Measurements from ENCODE around the gene CNGA3. TPM values are rescaled to one million over a fixed set of nuclear protein-coding genes. Genes with fewer than 3 reads are reported as not detected.
"Not testable (repeated sequence)": the region's sequence is repeated elsewhere in the genome, so short reads cannot be mapped to it uniquely, and the experiment has no call there.

The CNGA3 gene
- total RNA-seq, 1 donor = not detected

- Histone ChIP-seq H3K9me3 (ENCODE audit: low read depth, low read length) (peaks cover 7% of the 10 kb centered on the region), H3K4me1 (ENCODE audit: insufficient read depth, low read length) (no peaks in the 10 kb centered on the region), H3K27me3 (ENCODE audit: insufficient read depth, low read length) (no peaks in the 10 kb centered on the region), H3K4me3 (ENCODE audit: low read length) (no peak overlapping the region)
These were observed 73.9 kb downstream of the CNGA3 start for GRCh38 chr2:98419977-98420725.

GRCh38 chr2:98422449-98422848 is 76.2 kb downstream of the CNGA3 start:
- H3K9me3 ChIP-seq (ENCODE audit: low read depth, low read length) = peaks cover 7% of the 10 kb centered on the region
- no peaks in the 10 kb centered on the region for H3K27me3 ChIP-seq (ENCODE audit: insufficient read depth, low read length)
- no peaks in the 10 kb centered on the region for H3K4me1 ChIP-seq (ENCODE audit: insufficient read depth, low read length)
- no peak overlapping the region for H3K4me3 ChIP-seq (ENCODE audit: low read length)

- Histone ChIP-seq H3K27me3 (ENCODE audit: insufficient read depth, low read length) (peaks cover 3% of the 10 kb centered on the region), H3K4me1 (ENCODE audit: insufficient read depth, low read length) (no peaks in the 10 kb centered on the region), H3K9me3 (ENCODE audit: low read depth, low read length) (peaks cover 7% of the 10 kb centered on the region), H3K4me3 (ENCODE audit: low read length) (no peak overlapping the region)
These were observed 80.5 kb downstream of the CNGA3 start for GRCh38 chr2:98426771-98427170.

- Histone ChIP-seq H3K9me3 (ENCODE audit: low read depth, low read length) (no peaks in the 10 kb centered on the region), H3K4me1 (ENCODE audit: insufficient read depth, low read length) (no peaks in the 10 kb centered on the region), H3K4me3 (ENCODE audit: low read length) (no peak overlapping the region), H3K27me3 (ENCODE audit: insufficient read depth, low read length) (peaks cover 3% of the 10 kb centered on the region)
These were observed 85.9 kb downstream of the CNGA3 start for GRCh38 chr2:98432145-98432544.

GRCh38 chr2:98433363-98433964 is 87.2 kb downstream of the CNGA3 start:
- no peaks in the 10 kb centered on the region for H3K9me3 ChIP-seq (ENCODE audit: low read depth, low read length)
- H3K4me1 ChIP-seq (ENCODE audit: insufficient read depth, low read length) = no peaks in the 10 kb centered on the region
- no peak overlapping the region for H3K4me3 ChIP-seq (ENCODE audit: low read length)
- no peaks in the 10 kb centered on the region for H3K27me3 ChIP-seq (ENCODE audit: insufficient read depth, low read length)

DNA sequence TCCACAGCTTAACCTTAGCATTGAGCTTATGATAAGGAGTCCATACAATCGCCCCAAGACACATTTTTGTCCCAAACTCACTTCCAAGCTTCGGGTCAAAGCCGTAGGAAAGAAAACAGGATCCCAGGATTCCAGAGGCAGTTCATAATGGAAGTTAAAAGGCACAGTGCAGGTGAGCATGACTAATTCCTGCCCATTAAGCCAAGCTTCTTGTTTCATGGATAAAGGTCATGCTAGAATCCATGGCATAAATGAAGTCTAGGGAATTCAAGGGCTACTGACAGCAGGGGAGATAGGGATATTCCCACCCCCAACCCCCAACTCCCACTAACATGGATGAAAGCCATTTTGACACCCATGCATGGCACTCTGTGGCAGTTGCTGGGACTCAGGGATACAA is 88.2 kb downstream of the CNGA3 start:
- Histone ChIP-seq H3K27me3 (ENCODE audit: insufficient read depth, low read length) (no peaks in the 10 kb centered on the region), H3K4me1 (ENCODE audit: insufficient read depth, low read length) (no peaks in the 10 kb centered on the region), H3K9me3 (ENCODE audit: low read depth, low read length) (peaks cover 9% of the 10 kb centered on the region), H3K4me3 (ENCODE audit: low read length) (no peak overlapping the region)

DNA sequence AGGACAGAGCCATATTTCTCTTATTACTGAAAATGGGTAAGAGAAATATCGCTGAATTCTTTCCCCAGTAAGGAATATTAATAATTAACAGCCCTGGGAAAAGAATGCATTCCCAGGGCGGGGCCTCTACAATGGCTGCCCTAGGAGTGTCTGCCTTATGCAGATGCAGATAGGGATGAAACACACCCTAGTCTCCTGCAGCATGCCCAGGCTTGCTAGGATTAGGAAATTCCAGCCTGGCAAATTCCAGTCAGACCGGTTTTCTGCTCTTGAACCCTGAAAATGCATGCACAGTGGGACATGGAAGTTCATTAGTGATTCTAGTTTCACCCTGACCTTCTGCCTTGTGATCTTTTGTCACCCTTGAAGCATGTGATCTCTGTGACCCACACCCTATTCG is 89.4 kb downstream of the CNGA3 start:
- not testable (repeated sequence) for H3K27me3 ChIP-seq (ENCODE audit: insufficient read depth, low read length); H3K4me1 ChIP-seq (ENCODE audit: insufficient read depth, low read length)

DNA sequence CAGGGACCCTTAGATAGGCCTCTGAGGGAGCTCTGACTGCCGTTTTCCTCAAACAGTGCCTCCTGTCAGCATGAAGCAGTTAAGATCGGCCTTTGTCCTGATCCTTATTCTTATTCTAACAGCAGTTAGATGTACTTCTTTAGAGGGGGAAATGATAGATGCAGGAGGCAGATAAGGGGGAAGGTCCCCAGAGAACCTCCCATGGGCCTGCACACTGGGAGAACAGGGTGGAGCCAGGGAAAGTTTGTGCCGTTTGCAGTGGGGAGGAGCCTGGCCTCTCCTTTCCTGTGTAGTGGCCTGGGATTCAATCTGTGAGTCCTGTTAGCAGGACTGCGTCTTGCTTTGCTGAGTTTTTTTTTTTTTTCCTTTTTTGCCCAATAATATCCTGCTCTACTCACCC is 90.5 kb downstream of the CNGA3 start:
- H3K9me3 ChIP-seq (ENCODE audit: low read depth, low read length) = peaks cover 17% of the 10 kb centered on the region
- H3K27me3 ChIP-seq (ENCODE audit: insufficient read depth, low read length) = no peaks in the 10 kb centered on the region
- H3K4me3 ChIP-seq (ENCODE audit: low read length) = no peak overlapping the region
- no peaks in the 10 kb centered on the region for H3K4me1 ChIP-seq (ENCODE audit: insufficient read depth, low read length)

More for the DNA sequence above, 89.4 kb downstream of the CNGA3 start:
- peaks cover 17% of the 10 kb centered on the region for H3K9me3 ChIP-seq (ENCODE audit: low read depth, low read length)
- H3K4me3 ChIP-seq (ENCODE audit: low read length) = not testable (repeated sequence)

GRCh38 chr2:98438190-98439133 is 92.2 kb downstream of the CNGA3 start:
- Histone ChIP-seq H3K4me3 (ENCODE audit: low read length) (no peak overlapping the region), H3K4me1 (ENCODE audit: insufficient read depth, low read length) (no peaks in the 10 kb centered on the region), H3K9me3 (ENCODE audit: low read depth, low read length) (peaks cover 17% of the 10 kb centered on the region), H3K27me3 (ENCODE audit: insufficient read depth, low read length) (no peaks in the 10 kb centered on the region)

DNA sequence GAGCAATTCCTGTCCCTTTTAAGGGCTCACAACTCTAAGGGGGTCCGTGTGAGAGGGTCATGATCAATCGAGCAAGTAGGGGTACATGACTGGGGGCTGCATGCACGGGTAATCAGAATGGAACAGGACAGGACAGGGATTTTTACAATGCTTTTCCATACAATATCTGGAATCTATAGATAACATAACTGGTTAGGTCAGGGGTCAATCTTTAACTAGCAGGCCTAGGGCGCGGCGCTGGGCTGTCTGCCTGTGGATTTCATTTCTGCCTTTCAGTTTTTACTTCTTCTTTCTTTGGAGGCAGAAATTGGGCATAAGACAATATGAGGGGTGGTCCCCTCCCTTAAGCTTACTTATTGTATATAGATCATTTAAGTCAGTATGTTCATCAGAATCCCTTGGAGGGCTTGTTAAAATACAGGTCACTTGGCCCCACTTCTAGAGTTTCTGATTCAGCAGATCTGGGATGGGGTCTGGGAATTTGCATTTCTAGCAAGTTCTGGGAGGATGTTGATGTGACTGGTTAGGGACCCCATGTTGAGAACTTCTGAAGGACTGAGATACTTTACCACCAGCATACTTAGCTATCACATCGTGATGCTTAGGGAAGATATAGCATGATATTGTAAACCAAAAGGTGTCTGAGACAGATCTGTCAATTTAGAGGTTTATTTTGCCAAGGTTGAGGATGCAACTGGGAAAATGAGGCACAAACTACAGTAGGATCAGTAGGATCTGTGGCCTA is 95.6 kb downstream of the CNGA3 start:
- Histone ChIP-seq H3K27me3 (ENCODE audit: insufficient read depth, low read length) (no peaks in the 10 kb centered on the region), H3K4me1 (ENCODE audit: insufficient read depth, low read length) (peaks cover 21% of the 10 kb centered on the region), H3K9me3 (ENCODE audit: low read depth, low read length) (peaks cover 17% of the 10 kb centered on the region), H3K4me3 (ENCODE audit: low read length) (no peak overlapping the region)

GRCh38 chr2:98442488-98442887 is 96.2 kb downstream of the CNGA3 start:
- H3K4me1 ChIP-seq (ENCODE audit: insufficient read depth, low read length) = peaks cover 27% of the 10 kb centered on the region
- peaks cover 17% of the 10 kb centered on the region for H3K9me3 ChIP-seq (ENCODE audit: low read depth, low read length)
- H3K27me3 ChIP-seq (ENCODE audit: insufficient read depth, low read length) = no peaks in the 10 kb centered on the region
- no peak overlapping the region for H3K4me3 ChIP-seq (ENCODE audit: low read length)

GRCh38 chr2:98444436-98445176 is 98.3 kb downstream of the CNGA3 start, which contains the start of gene INPP4A:
TSS of gene INPP4A (plus strand) at chr2:98444858. CDS start at chr2:98520049, 75,191 bp downstream.
- peak within 1 kb of the TSS; percentile 86 for H3K4me3 ChIP-seq (ENCODE audit: low read length)
- no peaks in the 10 kb centered on the region for H3K27me3 ChIP-seq (ENCODE audit: insufficient read depth, low read length)

GRCh38 chr2:98445177-98445682 is 99.0 kb downstream of the CNGA3 start:
- Histone ChIP-seq H3K4me1 (ENCODE audit: insufficient read depth, low read length) (peaks cover 44% of the 10 kb centered on the region), H3K4me3 (ENCODE audit: low read length) (peak overlapping the region; percentile 86), H3K9me3 (ENCODE audit: low read depth, low read length) (peaks cover under 1% of the 10 kb centered on the region), H3K27me3 (ENCODE audit: insufficient read depth, low read length) (no peaks in the 10 kb centered on the region)

More at GRCh38 chr2:98444436-98445176, 98.3 kb downstream of the CNGA3 start, which contains the start of gene INPP4A:
- Histone ChIP-seq H3K4me1 (ENCODE audit: insufficient read depth, low read length) (peaks cover 41% of the 10 kb centered on the region), H3K9me3 (ENCODE audit: low read depth, low read length) (peaks cover 7% of the 10 kb centered on the region)

Measured in mononuclear cell (primary cell).